ENCODE results near the gene NUMB.
"Not testable (repeated sequence)": the region's sequence is repeated elsewhere in the genome, so short reads cannot be mapped to it uniquely, and the experiment has no call there.

Gene NUMB

GRCh38 chr14:73422515-73422914 lies 35.8 kb downstream of the NUMB start:
- DNase-seq (ENCODE audit: low read depth): no peak

- DNase-seq (ENCODE audit: low read depth): no peak
Observed at GRCh38 chr14:73418227-73418626, 40.1 kb downstream of the NUMB start.

GRCh38 chr14:73406248-73406647 lies 52.1 kb downstream of the NUMB start:
- DNase-seq (ENCODE audit: low read depth): not testable (repeated sequence)

- no peak for DNase-seq (ENCODE audit: low read depth)
Observed at GRCh38 chr14:73403181-73403752, 55.1 kb downstream of the NUMB start.

- DNase-seq (ENCODE audit: low read depth): no peak
Observed at GRCh38 chr14:73402579-73402978, 55.8 kb downstream of the NUMB start.

- no peak for DNase-seq (ENCODE audit: low read depth)
Observed at GRCh38 chr14:73397810-73398209, 60.5 kb downstream of the NUMB start.

GRCh38 chr14:73394317-73394716 lies 64.0 kb downstream of the NUMB start:
- DNase-seq (ENCODE audit: low read depth): no peak

GRCh38 chr14:73393375-73393774 lies 65.0 kb downstream of the NUMB start:
- DNase-seq (ENCODE audit: low read depth): no peak

- no peak for DNase-seq (ENCODE audit: low read depth)
Observed at GRCh38 chr14:73392329-73393257, 65.8 kb downstream of the NUMB start.

- DNase-seq (ENCODE audit: low read depth): not testable (repeated sequence)
Observed at GRCh38 chr14:73387860-73388259, 70.5 kb downstream of the NUMB start.

GRCh38 chr14:73386342-73386741 lies 72.0 kb downstream of the NUMB start:
- DNase-seq (ENCODE audit: low read depth): no peak

GRCh38 chr14:73385021-73385420 lies 73.3 kb downstream of the NUMB start:
- not testable (repeated sequence) for DNase-seq (ENCODE audit: low read depth)

GRCh38 chr14:73383356-73383755 lies 75.0 kb downstream of the NUMB start:
- no peak for DNase-seq (ENCODE audit: low read depth)

GRCh38 chr14:73381380-73382013 lies 76.8 kb downstream of the NUMB start:
- no peak for DNase-seq (ENCODE audit: low read depth)

GRCh38 chr14:73376585-73376984 lies 81.8 kb downstream of the NUMB start:
- DNase-seq (ENCODE audit: low read depth): no peak

- DNase-seq (ENCODE audit: low read depth): no peak
Observed at GRCh38 chr14:73375861-73376260, 82.5 kb downstream of the NUMB start.

GRCh38 chr14:73374218-73374617 lies 84.1 kb downstream of the NUMB start:
- DNase-seq (ENCODE audit: low read depth): no peak

GRCh38 chr14:73372529-73372928 lies 85.8 kb downstream of the NUMB start:
- no peak for DNase-seq (ENCODE audit: low read depth)

- DNase-seq (ENCODE audit: low read depth): no peak
Observed at GRCh38 chr14:73370561-73370960, 87.8 kb downstream of the NUMB start.

- DNase-seq (ENCODE audit: low read depth): no peak
Observed at GRCh38 chr14:73369428-73369827, 88.9 kb downstream of the NUMB start.

- no peak for DNase-seq (ENCODE audit: low read depth)
Observed at GRCh38 chr14:73368616-73369015, 89.7 kb downstream of the NUMB start.

GRCh38 chr14:73365727-73366126 lies 92.6 kb downstream of the NUMB start:
- no peak for DNase-seq (ENCODE audit: low read depth)

- no peak for DNase-seq (ENCODE audit: low read depth)
Observed at GRCh38 chr14:73364559-73364958, 93.8 kb downstream of the NUMB start.
